Right cardiac atrium (tissue), 5 donors: ENCODE data around the gene SMAD7. TPM values are rescaled to one million over a fixed set of nuclear protein-coding genes. Genes with fewer than 3 reads are reported as not detected.

Experiments
- ATAC-seq, 2 donors: fragments of 200-7000 bp; cut with Tn5 transposase; one replicate each; pipeline versions ENCODE4 v1.8.0 to v1.9.1; 2020; ENCODE audit warnings: moderate library complexity in 2 of 2, mild to moderate bottlenecking in 1 of 2
- DNase-seq, 3 donors: peaks; one replicate each; pipeline ENCODE4 v3.0.0-alpha.2; 2020
- H3K27ac ChIP-seq: one replicate; pipeline ENCODE4 v1.5.1; 2013; ENCODE audit warnings: mild to moderate bottlenecking, low read length, control low read depth, moderate library complexity
- H3K27me3 ChIP-seq: one replicate; pipeline ENCODE4 v1.6.1; 2013; ENCODE audit not compliant: control insufficient read depth, insufficient read depth
- H3K4me1 ChIP-seq: one replicate; pipeline ENCODE4 v1.6.1; 2013; ENCODE audit warnings: low read length; ENCODE audit not compliant: control insufficient read depth, insufficient read depth
- H3K4me3 ChIP-seq: one replicate; pipeline ENCODE4 v1.5.1; 2013; ENCODE audit warnings: low read length, control low read depth
- H3K9me3 ChIP-seq: one replicate; pipeline ENCODE4 v1.6.1; 2013; ENCODE audit warnings: low read length; ENCODE audit not compliant: control insufficient read depth
- WGBS: extraction: QIAGEN DNeasy Blood & Tissue Kit; methylation state at CpG from one replicate; pipeline ENCODE4 v1.1.7; 2013; 5-methylcytosine and 5-hydroxymethylcytosine counted together
- intact Hi-C, 4 donors: fragments of 100-400 bp; cut with DNase I; formaldehyde crosslinking; loops; one replicate each; pipeline versions ENCODE4 v1.11.0 to v1.14.0; 2022 to 2023
- polyA plus RNA-seq: library from polyadenylated mRNA; stranded (reverse); fragments of 200-250 nt; gene quantifications from one replicate; pipeline ENCODE4 v1.2.3, GENCODE V29; 2013
- total RNA-seq, 4 donors: library from RNA; stranded (reverse); fragmentation: NEBNext Ultra II Directional; extraction: Animal tissue kit (Norgen Biotek cat#: 25700); gene quantifications; one replicate each; pipeline ENCODE4 v1.2.1, GENCODE V29; 2021
- donor health status: healthy with polysubstance abuse.
- donor health status: DM: no; HTN: yes; CAD: no.
- donor health status: DM: no; HTN: no; CAD: no.
- donor health status: DM: no; HTN: yes; CAD: no; lungs with severe emphysema.
- donor health status: DM: yes; HTN: yes; CAD: no.

The SMAD7 gene
- total and polyA plus RNA-seq, 5 donors, result 34.8 to 97.6 (median 92.1) TPM

DNA sequence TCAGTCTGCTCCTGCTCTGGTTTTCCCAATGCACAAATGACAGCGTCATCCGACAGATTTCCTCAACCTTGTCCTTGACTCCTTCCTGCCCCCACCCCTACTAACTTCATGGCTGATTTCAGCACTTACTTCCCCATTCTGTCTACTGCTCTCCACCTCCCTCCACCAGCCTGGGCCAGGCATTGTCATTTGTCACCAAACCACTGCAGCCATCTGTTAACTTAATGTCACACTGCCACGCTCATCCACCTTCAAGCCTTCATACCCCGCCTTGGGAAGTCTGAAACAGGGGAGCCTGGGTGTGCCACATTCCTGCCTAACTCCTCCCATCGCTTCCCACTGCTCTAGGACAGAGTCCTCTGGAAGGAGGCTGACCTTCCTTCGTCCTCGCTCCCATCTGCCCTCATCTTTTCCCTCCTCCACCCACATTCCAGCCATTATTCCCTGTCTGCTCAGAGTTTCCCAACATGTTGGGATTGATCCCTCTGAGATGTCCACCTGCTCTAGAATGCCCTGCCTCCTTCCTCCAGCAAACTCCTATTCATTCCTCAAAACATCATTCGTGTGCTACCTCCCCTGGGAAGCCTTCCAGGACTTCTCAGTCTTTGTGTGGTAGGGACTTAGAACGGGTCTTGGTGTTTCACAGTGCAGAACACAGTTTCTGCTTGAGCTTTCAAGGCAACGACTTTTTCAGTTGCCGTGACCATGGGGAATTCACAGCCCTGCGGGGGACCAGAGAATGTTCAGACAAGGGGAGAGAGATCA lies 42.2 kb upstream of the SMAD7 start:
- ATAC-seq (no peak), DNase-seq (no peak)
- intact Hi-C loops, result no loop called here
- Histone ChIP-seq H3K27ac (peak overlapping the region; percentile 69), H3K4me1 (peaks cover 25% of the 10 kb centered on the region), H3K27me3 (no peaks in the 10 kb centered on the region), H3K4me3 (no peak overlapping the region), H3K9me3 (no peaks in the 10 kb centered on the region)
- 84% methylated on average over 12 of the region's 12 CpGs for WGBS

DNA sequence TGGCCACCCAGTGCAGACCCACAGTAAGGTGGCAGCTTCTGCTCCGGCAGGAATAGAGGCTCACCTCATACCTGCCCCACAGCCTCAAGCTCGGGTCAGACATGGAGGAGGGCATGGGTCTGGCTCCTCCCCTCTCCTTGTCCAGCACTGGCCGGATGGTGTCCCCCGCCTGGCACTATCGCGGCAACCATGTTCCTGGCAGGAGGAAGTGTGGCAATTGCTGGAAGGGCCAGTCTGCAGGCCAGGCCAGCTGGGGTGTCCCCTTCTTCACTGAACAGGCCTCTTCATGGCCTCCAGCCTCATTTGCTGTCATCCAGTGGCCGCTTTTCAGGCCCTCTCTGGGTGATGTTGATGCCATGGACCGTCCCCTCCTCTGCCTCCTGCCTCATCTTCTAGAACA lies 41.4 kb upstream of the SMAD7 start:
- no peaks in the 10 kb centered on the region for H3K27me3 ChIP-seq
- no peak overlapping the region for H3K27ac ChIP-seq
- DNase-seq, result peak in 2 of 3 donors; percentile 21 to 66
- no peaks in the 10 kb centered on the region for H3K9me3 ChIP-seq
- intact Hi-C loops, result no loop called here
- H3K4me3 ChIP-seq, result no peak overlapping the region
- 88% methylated on average over 8 of the region's 8 CpGs for WGBS
- no peak for ATAC-seq
- peaks cover 24% of the 10 kb centered on the region for H3K4me1 ChIP-seq

DNA sequence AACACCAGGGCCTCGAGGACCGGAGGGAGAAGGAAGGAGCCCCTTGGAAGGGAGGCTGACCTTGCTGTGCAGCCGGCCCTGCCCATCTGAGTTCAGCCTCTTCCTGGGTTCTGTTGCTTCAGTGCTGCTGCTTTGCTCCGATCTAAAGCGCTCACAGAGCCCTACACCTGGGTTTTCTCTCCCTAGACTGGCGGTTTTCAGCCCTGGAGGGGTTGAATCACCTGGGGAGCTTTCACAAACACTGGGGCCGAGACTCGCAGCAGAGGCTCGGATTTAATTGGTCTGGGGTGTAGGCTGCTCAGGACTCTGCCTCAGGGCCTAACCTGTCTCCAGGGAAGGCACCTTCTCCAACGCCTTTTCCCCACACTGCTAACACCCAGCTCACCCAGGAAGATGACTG lies 40.9 kb upstream of the SMAD7 start:
- H3K4me3 ChIP-seq, result no peak overlapping the region
- peaks cover 22% of the 10 kb centered on the region for H3K4me1 ChIP-seq

DNA sequence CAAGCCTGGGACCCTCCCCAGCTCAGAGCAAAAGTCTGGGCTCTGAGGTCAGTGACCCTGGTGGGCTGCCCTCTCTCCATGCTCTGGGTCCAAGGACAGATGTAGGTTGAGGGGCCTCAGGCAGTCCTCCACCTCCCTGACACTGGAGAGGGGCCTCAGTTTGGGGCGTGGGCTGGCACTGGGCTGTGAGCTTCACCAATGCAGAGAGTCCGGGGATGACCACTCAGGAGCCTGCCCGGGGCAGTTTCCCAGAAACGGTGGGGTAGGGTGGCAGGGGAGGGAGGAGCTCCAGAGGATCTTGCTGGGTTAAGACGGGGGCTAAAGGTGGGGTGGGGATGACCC lies 40.5 kb upstream of the SMAD7 start:
- DNase-seq (peak in 2 of 3 donors; percentile 16 to 40), ATAC-seq (no peak)
- H3K27ac ChIP-seq, result no peak overlapping the region
- H3K4me3 ChIP-seq, result no peak overlapping the region
- H3K9me3 ChIP-seq, result no peaks in the 10 kb centered on the region
- 74% methylated on average over 5 of the region's 5 CpGs for WGBS
- H3K27me3 ChIP-seq, result no peaks in the 10 kb centered on the region
- intact Hi-C loops, result no loop called here
- peaks cover 22% of the 10 kb centered on the region for H3K4me1 ChIP-seq

More for the DNA sequence above, 40.9 kb upstream of the SMAD7 start:
- DNase-seq (peak in 2 of 3 donors; percentile 10 to 41), ATAC-seq (no peak)
- Histone ChIP-seq H3K9me3 (no peaks in the 10 kb centered on the region), H3K27me3 (no peaks in the 10 kb centered on the region), H3K27ac (no peak overlapping the region)
- intact Hi-C loops, result no loop called here
- 90% methylated on average over 10 of the region's 10 CpGs for WGBS

DNA sequence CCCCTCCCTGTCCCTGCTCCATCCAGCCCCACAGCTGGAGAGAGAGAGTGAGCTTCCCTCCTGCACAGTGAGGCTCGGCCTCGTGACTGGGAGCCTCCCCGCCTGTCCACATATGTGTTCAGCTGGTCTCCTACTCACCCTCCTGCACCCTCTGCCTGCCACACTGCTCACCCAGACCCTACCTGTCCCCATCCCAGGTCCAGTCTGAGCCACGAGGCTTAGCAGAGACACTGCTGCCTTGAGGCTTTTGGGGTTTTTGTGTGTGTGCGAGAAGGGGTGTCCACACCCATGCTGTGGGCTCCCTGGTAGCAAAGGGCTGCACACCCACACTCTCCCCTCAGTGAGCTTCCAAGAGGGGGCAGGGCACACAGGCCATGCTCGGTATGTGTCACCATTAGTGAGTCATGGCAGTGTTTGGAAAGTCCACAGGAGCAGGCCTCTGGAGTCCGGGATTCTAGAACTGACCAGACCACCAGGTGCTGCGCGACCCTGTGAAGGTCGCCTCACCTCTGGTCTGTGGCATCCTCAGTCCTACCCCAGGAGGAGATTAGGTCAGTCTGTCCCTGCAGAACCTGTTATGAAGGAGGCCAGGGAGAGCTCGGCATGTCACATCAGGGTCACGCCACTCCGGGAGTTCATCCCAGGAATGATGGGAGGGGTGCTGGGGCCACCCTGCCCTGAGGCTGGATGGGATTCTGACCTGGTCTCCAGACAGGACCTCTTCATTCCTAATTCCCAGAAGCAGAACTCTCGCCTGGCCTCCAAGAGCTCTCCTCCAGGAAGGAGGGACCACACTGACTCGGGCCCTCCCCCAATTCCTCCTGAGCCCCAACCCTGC lies 39.9 kb upstream of the SMAD7 start:
- WGBS, result 73% methylated on average over 15 of the region's 15 CpGs
- no peaks in the 10 kb centered on the region for H3K27me3 ChIP-seq
- intact Hi-C loops, result no loop called here
- H3K27ac ChIP-seq, result peak overlapping the region; percentile 21
- H3K4me3 ChIP-seq, result no peak overlapping the region
- DNase-seq, result peak in 2 of 3 donors; percentile 69 to 71
- H3K4me1 ChIP-seq, result peaks cover 19% of the 10 kb centered on the region
- no peaks in the 10 kb centered on the region for H3K9me3 ChIP-seq
- peak; percentile 42 to 68 for ATAC-seq

DNA sequence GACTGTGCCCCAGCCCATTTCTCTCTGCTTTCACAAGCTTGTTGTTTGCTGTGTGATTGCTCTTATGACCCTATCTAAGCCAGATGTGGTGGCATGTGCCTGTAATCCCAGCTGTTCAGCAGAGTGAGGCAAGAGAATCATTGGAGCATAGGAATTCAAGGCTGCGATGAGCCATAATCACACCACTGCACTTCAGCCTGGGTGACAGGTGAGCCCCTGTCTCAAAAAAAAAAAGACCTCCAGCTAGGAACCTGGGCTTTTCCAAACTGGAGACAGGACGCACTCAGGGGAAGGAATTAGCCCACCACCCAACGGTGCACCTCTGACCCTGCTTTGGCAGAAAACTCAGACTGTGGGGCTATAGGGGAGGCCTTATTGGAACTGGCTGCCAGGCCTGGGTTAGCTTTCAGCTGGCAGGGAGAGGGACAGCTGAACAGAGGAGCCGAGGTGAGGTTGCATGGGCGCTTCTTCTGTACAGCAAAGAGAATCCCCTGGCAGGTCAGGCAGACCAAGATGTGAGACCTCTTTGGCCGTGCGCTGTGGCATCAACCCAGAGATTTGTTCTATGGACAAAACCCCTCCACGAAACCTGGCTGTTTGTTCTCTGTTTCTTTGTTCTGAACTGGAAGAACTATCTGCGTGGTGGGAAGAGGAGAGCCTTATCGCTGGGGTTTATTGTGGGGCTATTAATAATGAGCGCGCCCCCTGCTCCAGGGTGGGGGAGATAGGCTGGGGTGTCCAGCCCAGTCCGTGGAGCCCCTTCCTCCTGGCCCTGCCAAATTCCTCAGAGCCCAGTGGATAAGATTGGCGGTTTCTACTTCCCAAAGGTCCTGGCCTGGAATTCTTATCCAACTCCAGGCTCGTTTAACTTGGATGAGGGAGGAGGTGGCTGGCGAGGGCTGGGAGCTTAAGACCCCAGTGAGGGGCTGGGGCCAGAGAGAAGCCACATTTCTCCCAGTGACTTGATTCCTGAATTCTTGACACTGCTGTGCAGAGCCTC lies 38.8 kb upstream of the SMAD7 start:
- peak in 2 of 3 donors; percentile 28 to 77 for DNase-seq
- H3K27ac ChIP-seq, result peak overlapping the region; percentile 21
- intact Hi-C loops, result no loop called here
- H3K4me3 ChIP-seq, result no peak overlapping the region
- peak; percentile 8 to 50 for ATAC-seq
- no peaks in the 10 kb centered on the region for H3K9me3 ChIP-seq
- H3K4me1 ChIP-seq, result peaks cover 19% of the 10 kb centered on the region
- 37% methylated on average over 16 of the region's 16 CpGs for WGBS
- no peaks in the 10 kb centered on the region for H3K27me3 ChIP-seq

DNA sequence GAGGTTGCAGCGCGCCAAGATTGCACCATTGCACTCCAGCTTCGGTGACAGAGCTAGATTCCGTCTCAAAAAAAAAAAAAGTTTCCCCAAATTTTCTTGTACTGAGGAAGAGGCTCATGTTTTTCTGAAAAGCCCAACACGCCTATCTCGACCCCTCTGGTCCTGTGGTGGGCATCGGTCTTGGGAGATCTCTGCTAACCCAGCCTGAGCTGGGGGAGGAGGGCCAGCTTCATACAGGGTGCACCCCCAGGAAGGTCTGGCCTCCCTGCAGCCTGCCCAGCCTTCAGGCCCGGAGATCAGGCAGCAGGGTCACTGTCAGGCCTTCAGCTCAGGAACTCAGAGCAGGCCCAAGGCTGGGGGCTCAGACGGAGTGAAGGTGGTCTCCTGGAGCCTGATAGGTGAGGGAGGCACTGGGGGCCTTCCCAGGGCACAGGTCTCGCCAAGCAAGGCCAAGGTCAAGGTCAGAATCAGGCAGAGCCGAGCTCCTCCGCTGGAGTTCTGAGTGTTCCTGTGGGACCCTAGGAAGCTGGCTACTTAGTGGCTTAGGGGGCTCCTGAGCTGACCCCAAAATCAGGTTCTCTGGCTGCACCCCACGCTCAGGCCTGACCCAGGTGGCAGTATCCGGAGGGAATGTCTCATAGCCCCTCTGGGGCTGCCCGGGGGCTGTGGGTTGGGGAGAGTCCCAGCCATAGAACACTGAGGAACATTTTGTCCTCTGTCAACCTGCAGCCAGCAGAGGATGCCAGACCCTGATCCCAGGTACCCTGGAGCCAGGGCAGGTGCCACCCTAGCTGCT lies 37.9 kb upstream of the SMAD7 start:
- ATAC-seq, result no peak
- peak overlapping the region; percentile 21 for H3K27ac ChIP-seq
- no peak overlapping the region for H3K4me3 ChIP-seq
- peak in 1 of 3 donors; percentile 12 for DNase-seq
- H3K27me3 ChIP-seq, result no peaks in the 10 kb centered on the region
- WGBS, result 93% methylated on average over 15 of the region's 15 CpGs
- peaks cover 20% of the 10 kb centered on the region for H3K4me1 ChIP-seq
- intact Hi-C loops, result no loop called here
- H3K9me3 ChIP-seq, result no peaks in the 10 kb centered on the region

DNA sequence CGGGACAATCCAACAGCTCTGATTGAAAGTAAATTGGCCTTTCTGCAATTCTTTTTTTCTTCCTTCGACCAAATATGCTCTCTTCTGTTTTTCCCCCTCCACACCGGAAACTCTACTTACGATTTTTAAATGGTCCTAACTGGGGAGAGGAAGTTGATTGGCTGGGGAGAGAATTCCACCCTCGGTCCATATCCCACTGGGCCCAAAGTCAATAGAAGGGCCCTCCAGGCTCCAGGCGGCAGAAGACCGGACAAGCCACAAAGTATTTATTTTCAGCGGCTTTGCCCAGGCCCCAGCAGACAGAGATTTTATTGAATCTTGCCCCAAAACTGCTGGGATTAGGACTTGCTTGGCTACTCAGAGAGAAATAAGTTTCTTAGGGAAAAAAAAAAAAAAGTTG lies 37.1 kb upstream of the SMAD7 start:
- no peak for ATAC-seq
- Histone ChIP-seq H3K4me1 (peaks cover 21% of the 10 kb centered on the region), H3K27me3 (no peaks in the 10 kb centered on the region), H3K4me3 (no peak overlapping the region), H3K9me3 (no peaks in the 10 kb centered on the region), H3K27ac (no peak overlapping the region)
- 43% methylated on average over 8 of the region's 8 CpGs for whole genome bisulfite sequencing
- intact Hi-C loops, result no loop called here
- no peak for DNase-seq

DNA sequence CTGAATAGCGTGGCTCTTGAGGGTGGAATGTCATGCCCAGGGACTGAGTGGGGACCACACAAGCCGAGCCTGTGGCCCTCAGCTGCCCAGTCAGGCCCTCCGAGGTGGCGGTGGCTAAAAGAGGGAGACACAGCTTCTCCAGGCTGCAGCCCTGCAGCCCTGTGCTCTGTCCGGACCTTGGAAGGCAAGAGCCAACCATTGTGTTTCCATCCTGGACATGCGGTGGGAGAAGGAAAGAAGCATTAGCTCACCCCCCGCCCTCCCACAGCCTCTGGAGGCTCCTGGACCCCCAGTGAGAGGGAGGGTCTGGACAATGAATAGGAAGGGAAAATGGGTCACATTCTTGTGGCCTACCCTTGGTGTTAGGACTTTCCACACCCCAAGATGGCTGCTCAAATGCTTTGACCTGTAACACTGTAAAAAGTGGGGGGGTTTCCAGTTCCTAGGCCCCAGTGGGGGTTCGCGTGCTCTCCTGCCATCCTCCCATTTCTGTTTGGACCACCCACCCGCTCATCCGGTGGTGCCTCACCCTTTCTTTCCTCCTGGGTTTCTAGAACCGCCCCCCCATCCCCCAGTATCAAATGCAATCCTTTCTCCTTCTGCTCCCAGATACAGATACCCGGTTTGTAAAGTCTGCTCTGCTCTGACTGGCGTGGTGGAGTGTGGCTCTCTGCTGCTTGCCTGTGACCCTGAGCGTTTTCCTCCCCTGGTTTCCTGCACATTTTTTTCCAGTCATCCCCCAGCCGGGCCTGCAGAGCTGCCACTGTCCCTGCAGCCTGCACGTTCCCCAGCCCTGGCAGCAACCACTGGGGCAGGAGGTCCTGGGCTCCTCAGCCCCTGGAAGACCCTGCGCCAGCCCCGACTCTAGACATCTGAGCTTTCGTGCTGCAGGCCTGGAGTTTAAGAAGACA lies 36.3 kb upstream of the SMAD7 start:
- ATAC-seq (peak in 1 of 2 donors; percentile 27), DNase-seq (peak in 1 of 3 donors; percentile 59)
- Histone ChIP-seq H3K27me3 (no peaks in the 10 kb centered on the region), H3K27ac (no peak overlapping the region), H3K4me1 (peaks cover 16% of the 10 kb centered on the region), H3K9me3 (no peaks in the 10 kb centered on the region), H3K4me3 (no peak overlapping the region)
- intact Hi-C loops, result no loop called here
- 74% methylated on average over 20 of the region's 20 CpGs for WGBS
